Stimulated activated CD4-positive, alpha-beta T cell treated with anti-CD3 and anti-CD28 coated beads, Interleukin-1b, Interleukin-23, amount 100 ng/mL, for 24 hours (primary cell): ENCODE data around the gene ACSBG1.
"Not testable (repeated sequence)": the region's sequence is repeated elsewhere in the genome, so short reads cannot be mapped to it uniquely, and the experiment has no call there.

Experiments used
- DNase-seq, 4 experiments: peaks; one replicate each; pipeline ENCODE4 v3.0.0-alpha.2; 2020; ENCODE audit warnings: low read depth in 4 of 4, low spot score in 1 of 4

Gene ACSBG1

GRCh38 chr15:78170848-78171773, 63.3 kb downstream of the ACSBG1 start:
- DNase-seq, result no peak

GRCh38 chr15:78168608-78169007, 65.8 kb downstream of the ACSBG1 start:
- no peak for DNase-seq

DNA sequence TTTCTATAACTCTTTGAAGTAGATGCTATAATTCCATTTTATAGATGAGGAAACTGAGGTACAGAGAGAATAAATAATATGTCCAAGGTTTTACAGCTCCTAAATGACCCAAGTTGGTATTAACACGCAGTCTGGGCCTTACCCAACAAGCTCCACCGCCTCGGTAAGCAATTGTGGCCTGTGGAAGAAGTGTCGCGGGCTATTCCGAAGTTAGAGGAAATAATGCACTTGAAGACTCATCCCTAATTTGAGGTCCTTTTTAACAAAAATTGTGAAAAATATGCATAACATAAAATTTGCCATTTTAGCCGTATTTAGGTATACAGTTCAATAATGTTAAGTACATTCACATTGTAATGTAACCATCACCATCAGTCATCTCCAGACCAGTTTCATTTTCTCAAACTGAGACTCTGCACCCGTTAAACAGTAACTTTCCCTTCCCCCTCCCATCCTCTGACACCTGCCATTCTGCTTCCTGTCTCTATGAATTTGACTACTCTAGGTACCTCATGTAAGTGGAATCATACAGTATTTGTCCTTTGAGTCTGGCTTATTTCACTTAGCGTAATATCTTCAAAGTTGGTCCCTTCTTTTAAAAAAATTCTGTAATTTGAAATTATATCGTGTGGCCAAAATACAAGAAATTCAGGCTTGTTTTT, 67.0 kb downstream of the ACSBG1 start:
- no peak for DNase-seq

- DNase-seq, result no peak
Measured at GRCh38 chr15:78164010-78164409, 70.4 kb downstream of the ACSBG1 start.

DNA sequence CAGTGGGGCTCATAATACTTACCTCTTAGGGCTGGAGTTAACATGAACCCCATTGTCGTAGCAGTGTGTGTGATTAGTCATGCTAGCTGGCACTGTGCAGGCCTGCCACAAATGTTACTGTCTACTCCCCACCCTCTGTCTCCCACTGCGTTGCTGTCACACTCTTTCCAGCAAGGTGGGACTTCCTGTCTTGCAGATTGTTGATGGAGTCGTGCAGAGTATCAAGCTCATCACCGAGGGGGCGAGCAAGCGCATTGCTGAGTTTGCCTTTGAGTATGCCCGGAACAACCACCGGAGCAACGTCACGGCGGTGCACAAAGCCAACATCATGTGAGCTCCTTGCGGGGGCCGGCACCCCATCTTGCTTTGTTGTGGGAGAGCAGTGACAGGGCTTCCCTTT, 72.3 kb downstream of the ACSBG1 start:
- DNase-seq, result no peak

DNA sequence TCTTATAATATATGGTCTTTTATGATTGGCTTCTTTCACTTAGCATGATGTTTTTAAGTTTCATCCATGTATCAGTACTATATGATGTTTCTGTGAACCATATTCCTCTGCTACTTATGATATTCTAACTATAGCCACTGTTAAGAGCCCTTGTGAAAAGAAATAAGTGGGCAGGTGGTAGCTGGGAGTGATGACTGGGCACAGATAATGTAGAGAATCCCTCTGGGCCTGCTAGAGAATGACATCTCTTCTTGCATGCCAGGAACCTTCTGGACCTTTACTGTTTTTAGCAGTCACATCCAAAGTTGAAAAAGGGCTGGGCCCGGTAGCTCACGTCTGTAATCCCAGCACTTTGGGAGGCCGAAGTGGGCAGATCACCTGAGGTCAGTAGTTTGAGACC, 75.0 kb downstream of the ACSBG1 start:
- DNase-seq, result no peak

DNA sequence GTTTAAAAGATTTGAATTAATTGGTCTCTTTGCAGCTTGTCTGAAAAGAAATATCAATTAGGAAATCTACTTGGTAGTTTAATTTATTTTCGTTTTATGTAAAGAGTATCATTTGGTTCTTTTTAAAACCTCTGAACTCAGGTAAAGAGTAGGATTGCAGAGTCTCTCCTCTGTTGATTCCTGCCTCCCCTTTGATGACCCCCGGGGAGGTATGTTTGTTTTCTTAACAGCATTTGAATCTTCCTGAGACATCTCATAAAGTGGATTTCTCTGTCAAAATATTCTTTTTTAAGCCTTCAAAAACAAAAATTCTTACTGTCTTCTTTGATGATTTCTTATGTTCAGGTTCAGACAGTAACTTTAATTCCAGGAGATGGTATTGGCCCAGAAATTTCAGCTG, 77.2 kb downstream of the ACSBG1 start:
- no peak for DNase-seq

- no peak for DNase-seq
Measured at GRCh38 chr15:78156653-78157052, 77.7 kb downstream of the ACSBG1 start.

- no peak for DNase-seq
Measured at GRCh38 chr15:78155355-78155939, 78.9 kb downstream of the ACSBG1 start.

GRCh38 chr15:78154955-78155354, 79.4 kb downstream of the ACSBG1 start:
- DNase-seq, result no peak

- DNase-seq, result not testable (repeated sequence)
Measured at GRCh38 chr15:78151075-78151474, 83.3 kb downstream of the ACSBG1 start.

- no peak for DNase-seq
Measured at GRCh38 chr15:78149805-78150751, 84.3 kb downstream of the ACSBG1 start.

DNA sequence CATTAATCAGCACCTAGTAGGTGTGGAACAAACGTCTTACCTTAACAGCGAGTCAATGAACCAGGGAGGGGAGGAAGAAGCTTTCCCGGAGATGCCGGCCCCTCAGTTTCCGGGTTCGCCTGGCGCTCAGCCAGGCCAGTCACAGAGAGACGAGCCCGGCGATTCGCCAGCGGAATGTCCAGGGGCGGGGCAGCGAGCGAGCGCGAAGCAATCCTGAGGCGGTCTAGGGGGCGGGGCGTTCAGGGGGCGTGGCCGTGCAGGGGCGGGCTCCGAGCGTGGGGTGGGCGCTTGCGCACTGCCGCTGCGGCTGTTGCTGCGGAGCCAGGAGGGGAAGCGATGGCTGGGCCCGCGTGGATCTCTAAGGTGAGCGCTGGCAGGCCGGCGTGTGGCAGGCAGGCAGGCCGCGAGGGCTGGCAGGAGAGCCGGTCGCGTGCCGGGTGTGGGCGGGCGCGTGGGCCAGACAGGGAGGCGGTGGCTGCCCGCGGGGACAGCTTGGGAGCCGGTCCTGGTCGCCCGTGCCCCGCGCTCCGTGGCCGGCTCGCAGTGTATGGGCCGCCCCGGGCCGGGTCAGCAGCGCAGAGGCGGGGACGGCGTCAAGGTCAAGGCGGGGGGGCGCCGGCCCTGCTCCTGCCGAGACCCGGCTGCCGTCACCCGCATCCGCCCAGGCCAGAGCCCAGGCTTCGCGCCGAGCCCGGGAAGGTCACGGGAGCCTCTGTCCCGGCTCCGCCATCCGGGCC, 85.1 kb downstream of the ACSBG1 start, which contains the start of gene IDH3A:
Gene IDH3A, plus strand, starts transcription at position 295 of the 737 bp plus-strand sequence. Its CDS starts 42 bp downstream, at position 337.
- DNase-seq, result peak; percentile 100

DNA sequence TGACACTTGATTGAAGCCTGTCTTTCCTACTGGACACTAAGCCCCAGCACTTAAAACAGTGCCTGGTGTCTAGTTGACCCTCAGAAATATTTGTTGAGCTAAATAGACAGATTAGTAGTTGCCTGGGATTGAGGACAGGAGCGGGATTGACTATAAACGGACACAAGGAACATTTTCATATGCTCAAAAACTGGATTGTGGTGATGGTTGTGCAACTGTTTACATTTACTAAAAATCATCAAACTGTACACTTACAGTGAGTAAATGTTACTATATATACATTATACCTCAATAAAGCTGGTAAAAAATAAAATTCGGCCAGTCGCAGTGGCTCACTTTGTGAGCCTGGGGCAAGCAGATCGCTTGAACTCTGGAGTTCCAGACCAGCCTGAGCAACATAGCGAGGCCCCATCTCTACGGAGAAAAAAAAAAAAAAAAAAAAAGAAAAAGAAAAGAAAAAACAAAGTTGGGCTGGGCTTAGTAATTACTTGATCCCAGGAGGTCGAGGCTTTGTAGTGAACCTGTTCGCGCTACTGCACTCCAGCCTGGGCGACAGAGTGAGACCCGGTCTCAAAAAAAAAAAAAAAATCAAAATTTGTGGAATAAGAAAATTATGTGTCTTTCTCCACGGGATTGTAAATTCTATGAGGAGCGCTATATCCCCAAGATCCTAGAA, 85.8 kb downstream of the ACSBG1 start:
- DNase-seq, result no peak

GRCh38 chr15:78147566-78147965, 86.8 kb downstream of the ACSBG1 start:
- no peak for DNase-seq

DNA sequence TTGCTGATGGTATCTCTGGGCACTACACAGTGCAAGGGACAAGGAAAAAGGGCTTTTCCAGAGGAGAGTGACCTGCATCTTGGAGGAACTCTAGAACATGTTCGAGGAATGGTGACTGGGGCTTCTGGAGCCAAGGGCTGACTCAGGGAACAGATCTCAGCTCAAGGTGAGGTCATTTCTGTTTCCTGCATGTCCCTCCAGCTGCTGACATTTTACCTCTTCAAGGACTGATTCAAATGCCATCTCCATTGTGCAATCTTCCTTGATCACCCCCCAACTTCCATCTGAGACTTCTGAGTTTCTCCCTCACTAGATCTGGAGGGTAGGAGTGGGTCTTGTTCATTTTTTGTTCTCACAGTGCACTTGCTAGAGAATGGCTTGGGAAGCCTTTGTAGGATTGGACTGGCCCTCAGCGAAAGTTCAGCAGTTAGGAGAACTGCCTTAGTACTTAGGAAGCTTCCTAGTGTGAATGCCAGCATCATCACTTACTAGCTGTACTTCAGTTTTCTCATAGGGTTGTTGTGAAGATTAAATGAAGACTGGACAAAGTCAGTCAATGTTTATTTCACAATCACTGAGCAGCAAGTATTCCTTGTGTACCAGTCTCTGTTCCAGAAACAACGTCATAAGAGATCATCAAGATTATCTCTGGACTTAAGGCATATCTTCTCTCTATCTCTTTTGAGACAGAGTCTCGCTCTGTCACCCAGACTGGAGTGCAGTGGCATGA, 87.8 kb downstream of the ACSBG1 start:
- DNase-seq, result no peak

- no peak for DNase-seq
Measured at GRCh38 chr15:78142332-78142731, 92.0 kb downstream of the ACSBG1 start.

DNA sequence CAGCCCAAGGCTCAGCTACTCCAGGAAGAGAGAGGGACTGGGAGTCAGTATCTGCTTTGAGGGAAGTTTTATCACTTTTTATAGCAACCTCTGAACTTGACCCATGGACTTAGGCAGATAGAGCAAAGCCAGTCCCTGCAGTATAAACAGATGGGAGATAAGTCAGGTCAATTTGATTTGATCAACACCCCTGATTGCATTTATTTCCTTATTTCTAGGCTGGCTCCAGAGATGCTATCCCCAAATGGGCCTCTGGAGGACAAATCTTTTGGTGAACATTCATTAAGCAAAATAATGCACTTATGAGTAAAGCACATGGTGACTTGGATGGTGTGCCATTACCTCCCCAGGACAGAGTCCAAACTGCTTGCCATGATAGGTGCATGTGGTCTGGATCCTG, 94.1 kb downstream of the ACSBG1 start:
- no peak for DNase-seq

DNA sequence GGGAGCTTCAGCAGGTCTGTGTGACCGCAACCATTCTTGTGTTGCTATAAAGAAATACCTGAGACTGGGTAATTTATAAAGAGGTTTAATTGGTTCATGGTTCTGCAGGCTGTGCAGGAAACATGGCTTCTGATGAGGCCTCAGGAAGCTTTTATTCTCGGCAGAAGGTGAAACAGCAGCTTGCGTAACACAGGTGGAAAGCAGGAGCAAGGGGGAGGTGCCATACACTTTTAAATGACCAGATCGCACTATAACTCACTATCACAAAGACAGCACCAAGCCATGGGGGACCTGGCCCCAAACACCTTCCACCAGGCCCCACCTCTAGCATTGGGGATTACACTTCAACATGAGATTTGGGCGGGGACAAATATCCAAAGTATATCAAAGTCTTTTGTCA, 94.8 kb downstream of the ACSBG1 start:
- no peak for DNase-seq
